IgD-negative memory B cell (primary cell): ENCODE results near the gene CRY1. TPM values are rescaled to one million over a fixed set of nuclear protein-coding genes. Genes with fewer than 3 reads are reported as not detected.
"Not testable (repeated sequence)": the region's sequence is repeated elsewhere in the genome, so short reads cannot be mapped to it uniquely, and the experiment has no call there.

Experiments
- H3K27ac Mint-ChIP-seq, 3 donors: one replicate each; pipeline ENCODE4 v1.8.0; 2020 to 2022; ENCODE audit warnings: mild to moderate bottlenecking in 3 of 3, mixed read lengths in 3 of 3, moderate library complexity in 1 of 3
- H3K27me3 Mint-ChIP-seq: one replicate; pipeline ENCODE4 v1.8.0; 2021; ENCODE audit warnings: mixed read lengths
- H3K36me3 Mint-ChIP-seq: one replicate; pipeline ENCODE4 v1.8.0; 2020; ENCODE audit warnings: mild to moderate bottlenecking, mixed read lengths
- H3K4me1 Mint-ChIP-seq, 3 donors: one replicate each; pipeline ENCODE4 v1.8.0; 2020 to 2022; ENCODE audit warnings: mixed read lengths in 3 of 3, mild to moderate bottlenecking in 1 of 3
- H3K4me3 Mint-ChIP-seq, 4 donors: one replicate each; pipeline ENCODE4 v1.8.0; 2020 to 2022; ENCODE audit warnings: mild to moderate bottlenecking in 4 of 4, mixed read lengths in 4 of 4, moderate library complexity in 3 of 4
- H3K9me3 Mint-ChIP-seq, 3 donors: one replicate each; pipeline ENCODE4 v1.8.0; 2020 to 2021; ENCODE audit warnings: mixed read lengths in 3 of 3, mild to moderate bottlenecking in 1 of 3
- polyA plus RNA-seq: library from polyadenylated mRNA; unstranded; fragments of 300-500 nt; fragmentation: Illumina TruSeq; gene quantifications from one replicate; pipeline ENCODE4 v1.2.3, GENCODE V29; 2021

The CRY1 gene
- polyA plus RNA-seq, 1 donor from 2014 or later = 3.4 TPM

DNA sequence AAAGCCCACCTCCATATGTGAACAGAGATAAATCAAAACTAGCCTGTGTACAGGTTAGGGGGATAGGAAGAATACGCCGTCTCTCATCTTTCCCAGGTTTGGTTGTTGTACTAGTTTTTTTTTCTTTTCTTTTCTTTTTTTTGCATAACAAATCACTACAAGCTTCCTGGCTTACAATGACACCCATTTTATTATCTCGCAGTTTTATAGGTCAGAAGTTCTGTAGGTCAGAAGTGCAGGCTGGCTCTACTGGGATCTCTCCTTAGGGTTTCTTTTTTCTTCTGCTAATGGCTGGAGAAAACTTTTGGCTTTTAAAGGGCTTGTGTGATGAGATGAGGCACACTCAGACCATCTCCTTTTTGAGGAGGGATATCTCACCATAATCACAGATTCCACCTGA is 25.7 kb upstream of the CRY1 start:
- H3K4me1 Mint-ChIP-seq = peaks cover 7 to 10% (median 8%) of the 10 kb centered on the region in 3 donors
- no peaks in the 10 kb centered on the region for H3K9me3 Mint-ChIP-seq
- no peak overlapping the region for H3K4me3 Mint-ChIP-seq
- H3K27ac Mint-ChIP-seq = no peak overlapping the region
- peaks cover 3% of the 10 kb centered on the region for H3K36me3 Mint-ChIP-seq
- H3K27me3 Mint-ChIP-seq = peaks cover 18% of the 10 kb centered on the region

GRCh38 chr12:107118624-107119023 is 25.3 kb upstream of the CRY1 start:
- Mint-ChIP-seq H3K27ac (no peak overlapping the region), H3K4me3 (no peak overlapping the region), H3K36me3 (peaks cover 3% of the 10 kb centered on the region), H3K4me1 (peaks cover 7 to 10% (median 8%) of the 10 kb centered on the region in 3 donors), H3K9me3 (no peaks in the 10 kb centered on the region), H3K27me3 (peaks cover 18% of the 10 kb centered on the region)

GRCh38 chr12:107115119-107115518 is 21.8 kb upstream of the CRY1 start:
- Mint-ChIP-seq H3K36me3 (no peaks in the 10 kb centered on the region), H3K27ac (no peak overlapping the region), H3K4me1 (peaks cover 7 to 10% (median 8%) of the 10 kb centered on the region in 3 donors), H3K4me3 (peak overlapping the region in 2 of 4 donors; percentile 30 to 64), H3K27me3 (peaks cover 13% of the 10 kb centered on the region), H3K9me3 (no peaks in the 10 kb centered on the region)

- Mint-ChIP-seq H3K27me3 (peaks cover 12% of the 10 kb centered on the region), H3K4me3 (no peak overlapping the region), H3K36me3 (no peaks in the 10 kb centered on the region), H3K9me3 (no peaks in the 10 kb centered on the region), H3K4me1 (peaks cover 7 to 8% (median 8%) of the 10 kb centered on the region in 3 donors), H3K27ac (no peak overlapping the region)
These were observed 18.0 kb upstream of the CRY1 start for GRCh38 chr12:107111314-107111713.

- H3K4me1 Mint-ChIP-seq = peaks cover 2 to 4% (median 4%) of the 10 kb centered on the region in 3 donors
- H3K36me3 Mint-ChIP-seq = no peaks in the 10 kb centered on the region
- no peak overlapping the region for H3K27ac Mint-ChIP-seq
- peak overlapping the region in 1 of 4 donors; percentile 19 for H3K4me3 Mint-ChIP-seq
- H3K27me3 Mint-ChIP-seq = peaks cover 11% of the 10 kb centered on the region
- no peaks in the 10 kb centered on the region for H3K9me3 Mint-ChIP-seq
These were observed 16.7 kb upstream of the CRY1 start for GRCh38 chr12:107109726-107110719.

DNA sequence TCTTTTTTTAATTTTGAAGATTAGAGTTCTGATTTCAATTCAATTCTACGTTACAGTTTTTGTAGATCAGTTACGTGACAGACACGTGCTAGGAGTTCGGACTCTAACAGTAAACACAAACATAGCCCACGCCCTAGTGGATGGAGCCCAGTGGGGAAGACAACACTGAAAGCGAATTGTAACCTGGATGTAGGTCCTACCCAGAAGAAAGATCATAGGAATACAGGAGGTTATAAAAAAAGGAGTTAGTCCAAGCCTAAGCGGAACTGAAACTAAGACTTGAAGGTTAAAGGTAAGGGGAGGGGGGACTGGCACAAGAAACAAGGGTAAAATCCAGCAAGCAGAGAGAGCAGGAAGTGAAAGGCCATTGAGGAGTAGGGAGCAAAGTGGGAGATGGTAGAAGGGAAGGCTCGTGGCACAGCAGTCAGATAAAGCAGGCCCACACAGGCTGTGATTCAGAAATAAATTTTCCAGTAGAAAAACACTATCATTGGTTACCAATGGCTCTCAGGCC is 15.7 kb upstream of the CRY1 start:
- Mint-ChIP-seq H3K4me1 (no peaks in the 10 kb centered on the region), H3K27ac (no peak overlapping the region), H3K4me3 (no peak overlapping the region), H3K9me3 (no peaks in the 10 kb centered on the region), H3K36me3 (no peaks in the 10 kb centered on the region), H3K27me3 (peaks cover 10% of the 10 kb centered on the region)

- H3K36me3 Mint-ChIP-seq, H3K27ac Mint-ChIP-seq, H3K4me3 Mint-ChIP-seq, H3K4me1 Mint-ChIP-seq, H3K9me3 Mint-ChIP-seq: not testable (repeated sequence)
- peaks cover 10% of the 10 kb centered on the region for H3K27me3 Mint-ChIP-seq
These were observed 15.0 kb upstream of the CRY1 start for GRCh38 chr12:107108366-107108765.

GRCh38 chr12:107107381-107107780 is 14.0 kb upstream of the CRY1 start:
- Mint-ChIP-seq H3K27ac (no peak overlapping the region), H3K9me3 (no peaks in the 10 kb centered on the region), H3K36me3 (no peaks in the 10 kb centered on the region), H3K4me3 (no peak overlapping the region), H3K27me3 (peaks cover 6% of the 10 kb centered on the region), H3K4me1 (no peaks in the 10 kb centered on the region)

DNA sequence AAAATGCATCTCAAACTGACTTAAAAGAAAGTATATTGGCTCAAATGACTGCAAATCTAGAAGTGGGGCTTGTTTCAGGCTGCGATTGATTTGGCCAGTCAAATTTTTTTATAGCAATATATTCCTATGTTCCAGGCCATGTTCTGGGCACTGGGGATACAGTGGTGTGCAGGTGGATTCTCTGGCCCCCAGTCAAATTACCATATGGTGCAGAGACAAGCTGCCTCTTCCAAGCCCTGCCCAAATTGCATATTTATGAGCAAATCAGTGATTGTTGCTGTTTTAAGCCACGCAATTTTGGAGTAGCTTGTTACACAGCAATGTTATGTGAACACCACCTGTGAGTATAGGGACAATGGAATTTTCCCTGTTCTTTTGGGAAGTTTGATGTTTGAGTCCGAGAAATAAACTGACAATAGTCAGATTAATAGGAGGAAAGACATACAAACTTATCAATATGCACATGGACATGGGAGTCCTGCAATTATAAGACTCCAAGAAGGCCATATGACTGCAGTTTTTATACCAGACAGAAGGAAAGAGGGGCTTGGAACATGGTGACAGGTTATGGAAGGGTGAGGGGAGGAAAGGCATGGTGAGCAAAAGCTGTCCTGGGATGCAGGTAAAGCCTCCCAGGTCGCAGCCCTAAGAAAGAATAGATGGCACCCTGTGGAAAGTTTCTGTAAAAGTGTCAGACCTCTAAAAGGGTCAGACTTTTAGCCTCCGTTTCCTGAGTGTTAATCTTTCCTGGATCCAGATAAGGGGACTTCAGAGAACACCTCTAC is 13.1 kb upstream of the CRY1 start:
- H3K27me3 Mint-ChIP-seq = peaks cover 4% of the 10 kb centered on the region
- H3K4me1 Mint-ChIP-seq = no peaks in the 10 kb centered on the region
- H3K27ac Mint-ChIP-seq = no peak overlapping the region

DNA sequence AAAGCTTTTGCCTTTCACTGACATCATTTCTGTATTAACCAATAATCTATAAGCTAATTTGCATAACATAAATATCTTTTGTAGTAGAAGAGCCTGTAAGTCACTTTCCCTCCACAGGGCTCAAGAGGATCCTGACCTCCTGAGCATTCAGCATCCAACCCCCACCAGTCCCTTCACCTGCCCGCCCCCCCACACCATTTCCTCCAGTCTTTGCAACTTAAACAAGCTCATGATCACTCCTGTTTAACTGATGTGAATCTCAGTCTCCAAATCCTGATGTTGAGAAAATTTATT is 12.0 kb upstream of the CRY1 start:
- Mint-ChIP-seq H3K27me3 (peaks cover 4% of the 10 kb centered on the region), H3K4me1 (no peaks in the 10 kb centered on the region), H3K9me3 (no peaks in the 10 kb centered on the region), H3K4me3 (no peak overlapping the region), H3K36me3 (no peaks in the 10 kb centered on the region), H3K27ac (no peak overlapping the region)

More for the DNA sequence above, 13.1 kb upstream of the CRY1 start:
- no peaks in the 10 kb centered on the region for H3K36me3 Mint-ChIP-seq
- no peak overlapping the region for H3K4me3 Mint-ChIP-seq
- no peaks in the 10 kb centered on the region for H3K9me3 Mint-ChIP-seq

- H3K27ac Mint-ChIP-seq = no peak overlapping the region
- no peak overlapping the region for H3K4me3 Mint-ChIP-seq
- H3K27me3 Mint-ChIP-seq = peaks cover 7% of the 10 kb centered on the region
- no peaks in the 10 kb centered on the region for H3K36me3 Mint-ChIP-seq
- H3K4me1 Mint-ChIP-seq = no peaks in the 10 kb centered on the region
- no peaks in the 10 kb centered on the region for H3K9me3 Mint-ChIP-seq
These were observed 10.2 kb upstream of the CRY1 start for GRCh38 chr12:107103516-107103915.

DNA sequence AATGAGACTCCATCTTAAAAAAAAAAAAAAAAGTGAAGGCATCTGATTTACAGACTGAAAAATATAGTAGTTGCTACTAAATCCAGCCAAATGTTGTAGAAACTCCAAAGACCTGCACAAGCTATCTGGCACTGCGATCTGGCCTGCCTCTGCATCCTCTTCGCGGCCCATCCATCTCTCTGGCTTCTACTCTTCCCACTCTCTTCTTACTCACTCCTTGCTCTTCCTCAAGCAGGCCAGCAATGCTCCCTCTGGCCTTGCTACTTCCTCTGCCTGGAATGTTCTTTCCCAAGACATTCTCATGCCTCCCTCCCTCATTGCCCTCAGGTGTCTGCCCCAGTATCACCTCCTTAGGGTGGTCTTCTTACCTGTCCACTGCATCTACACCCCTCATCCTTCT is 9.7 kb upstream of the CRY1 start:
- H3K4me1 Mint-ChIP-seq = no peaks in the 10 kb centered on the region
- no peaks in the 10 kb centered on the region for H3K9me3 Mint-ChIP-seq
- H3K36me3 Mint-ChIP-seq = no peaks in the 10 kb centered on the region
- no peak overlapping the region for H3K4me3 Mint-ChIP-seq
- H3K27me3 Mint-ChIP-seq = peaks cover 7% of the 10 kb centered on the region
- no peak overlapping the region for H3K27ac Mint-ChIP-seq

GRCh38 chr12:107102294-107102693 is 8.9 kb upstream of the CRY1 start:
- Mint-ChIP-seq H3K4me1 (no peaks in the 10 kb centered on the region), H3K27ac (no peak overlapping the region), H3K27me3 (peaks cover 7% of the 10 kb centered on the region), H3K9me3 (no peaks in the 10 kb centered on the region), H3K36me3 (no peaks in the 10 kb centered on the region), H3K4me3 (no peak overlapping the region)

GRCh38 chr12:107101651-107102050 is 8.3 kb upstream of the CRY1 start:
- Mint-ChIP-seq H3K36me3 (no peaks in the 10 kb centered on the region), H3K27me3 (peaks cover 7% of the 10 kb centered on the region), H3K4me1 (no peaks in the 10 kb centered on the region), H3K4me3 (no peak overlapping the region), H3K27ac (no peak overlapping the region), H3K9me3 (no peaks in the 10 kb centered on the region)

DNA sequence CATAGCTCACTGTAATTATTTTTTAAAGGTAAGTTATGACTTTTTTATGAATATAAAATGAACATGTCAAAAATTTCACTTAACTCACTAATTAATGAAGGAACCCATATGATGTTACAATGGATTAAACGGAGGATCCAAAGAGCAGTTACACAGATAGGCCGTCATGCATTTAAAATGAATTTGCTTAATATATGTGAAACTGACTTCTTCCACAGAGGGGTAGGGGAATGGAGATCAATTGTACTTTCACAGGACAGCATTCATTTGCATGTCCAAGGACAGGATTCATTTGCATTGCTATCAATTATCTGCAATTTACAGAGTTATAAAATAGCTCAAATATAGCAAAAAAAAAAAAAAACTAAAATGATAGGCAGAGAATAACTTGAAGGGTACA is 6.6 kb upstream of the CRY1 start:
- Mint-ChIP-seq H3K27me3 (peaks cover 7% of the 10 kb centered on the region), H3K4me3 (no peak overlapping the region), H3K4me1 (no peaks in the 10 kb centered on the region), H3K36me3 (no peaks in the 10 kb centered on the region), H3K9me3 (peaks cover 0 to 6% (median 0%) of the 10 kb centered on the region in 3 donors), H3K27ac (no peak overlapping the region)
